ENCODE data around the gene STOML2. TPM values are rescaled to one million over a fixed set of nuclear protein-coding genes. Genes with fewer than 3 reads are reported as not detected.

The STOML2 gene
- polyA plus RNA-seq, 1 donor (not counting 4 experiments of a cell fraction or from before 2014, with no cell fraction given), result 149 TPM

DNA sequence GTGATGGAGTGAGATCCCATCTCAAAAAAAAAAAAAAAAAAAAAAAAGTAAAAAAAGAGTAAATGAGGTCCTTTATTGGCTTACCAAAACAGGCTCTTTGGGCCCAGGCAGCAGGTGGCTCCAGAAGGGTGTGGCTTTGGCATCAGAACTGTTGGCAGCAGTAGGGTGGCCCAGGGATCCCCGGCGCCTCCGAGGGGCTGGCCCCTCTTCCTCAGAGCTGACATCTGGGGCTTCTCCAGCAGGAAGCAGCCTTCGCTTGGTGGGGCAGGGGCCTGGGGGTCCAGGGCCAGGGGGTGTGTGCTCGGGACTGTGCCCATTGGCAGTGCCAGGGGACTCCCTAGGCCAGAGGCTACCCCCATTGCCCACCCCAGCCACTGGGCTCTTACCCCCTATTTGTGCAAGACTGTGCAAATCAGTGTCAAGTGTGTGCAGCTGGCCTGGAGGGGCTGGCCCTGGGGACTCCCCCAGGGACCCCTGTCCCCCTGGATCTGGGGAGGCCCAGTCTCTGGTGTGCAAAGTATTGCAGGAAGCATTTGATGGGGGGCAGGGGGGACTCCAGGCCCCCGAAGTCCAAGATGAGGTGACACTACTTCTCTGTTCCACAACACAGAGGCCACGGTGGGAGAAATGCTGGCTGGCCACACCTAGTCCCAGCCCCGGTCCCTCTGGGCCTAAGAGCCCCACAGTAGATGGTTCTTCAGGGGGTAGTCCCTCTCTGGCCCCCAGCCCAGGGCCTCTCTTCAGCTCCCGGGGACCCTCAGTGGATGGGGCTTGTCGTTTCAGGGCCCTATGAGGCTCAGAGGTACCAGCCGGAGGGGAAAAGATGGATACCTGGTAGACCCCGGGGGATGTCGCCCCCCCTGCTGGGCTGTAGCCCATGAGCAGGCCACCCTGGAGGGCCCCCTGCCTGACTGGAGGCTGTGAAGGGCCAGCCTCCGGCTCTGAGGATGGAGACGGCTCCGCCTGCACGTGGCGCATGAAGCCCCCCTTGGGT is 4.7 kb upstream of the STOML2 start:
- TF ChIP-seq EZH2 (IDR thresholded peaks at IDR 0.05; ENCODE audit: low read length), result no peak
- TF ChIP-seq, protein P1, sequence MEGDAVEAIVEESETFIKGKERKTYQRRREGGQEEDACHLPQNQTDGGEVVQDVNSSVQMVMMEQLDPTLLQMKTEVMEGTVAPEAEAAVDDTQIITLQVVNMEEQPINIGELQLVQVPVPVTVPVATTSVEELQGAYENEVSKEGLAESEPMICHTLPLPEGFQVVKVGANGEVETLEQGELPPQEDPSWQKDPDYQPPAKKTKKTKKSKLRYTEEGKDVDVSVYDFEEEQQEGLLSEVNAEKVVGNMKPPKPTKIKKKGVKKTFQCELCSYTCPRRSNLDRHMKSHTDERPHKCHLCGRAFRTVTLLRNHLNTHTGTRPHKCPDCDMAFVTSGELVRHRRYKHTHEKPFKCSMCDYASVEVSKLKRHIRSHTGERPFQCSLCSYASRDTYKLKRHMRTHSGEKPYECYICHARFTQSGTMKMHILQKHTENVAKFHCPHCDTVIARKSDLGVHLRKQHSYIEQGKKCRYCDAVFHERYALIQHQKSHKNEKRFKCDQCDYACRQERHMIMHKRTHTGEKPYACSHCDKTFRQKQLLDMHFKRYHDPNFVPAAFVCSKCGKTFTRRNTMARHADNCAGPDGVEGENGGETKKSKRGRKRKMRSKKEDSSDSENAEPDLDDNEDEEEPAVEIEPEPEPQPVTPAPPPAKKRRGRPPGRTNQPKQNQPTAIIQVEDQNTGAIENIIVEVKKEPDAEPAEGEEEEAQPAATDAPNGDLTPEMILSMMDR (optimal IDR thresholded peaks at IDR 0.05 in 1 of 3, IDR thresholded peaks at IDR 0.05 in 1 of 3, conservative IDR thresholded peaks at IDR 0.05 in 1 of 3; ENCODE audit: extremely low read depth in 1 of 3, insufficient read depth in 2 of 3, low read length in 3 of 3), result no peak
- no peak overlapping the region for H3K4me3 ChIP-seq (ENCODE audit: control insufficient read depth in 2 of 3, extremely low read depth in 1 of 3, insufficient read depth in 2 of 3, low read depth in 1 of 3, low read length in 3 of 3)
- peaks cover 27% of the 10 kb centered on the region for H3K4me1 ChIP-seq (ENCODE audit: control insufficient read depth, extremely low read depth, insufficient read depth, low read length)
- H3K4me2 ChIP-seq (ENCODE audit: control insufficient read depth, extremely low read depth, insufficient read depth, low read depth, low read length), result no peak overlapping the region
- dilution Hi-C loops (cut with MboI; ENCODE audit: extremely low pct_ligation_motif_present, low sequenced_read_pairs), result no loop called here
- H4K20me1 ChIP-seq (ENCODE audit: control insufficient read depth, extremely low read depth, insufficient read depth, low read length), result peaks cover 13% of the 10 kb centered on the region
- no peaks in the 10 kb centered on the region for H3K9me1 ChIP-seq (ENCODE audit: control insufficient read depth, extremely low read depth, insufficient read depth, low read length)
- H3K27ac ChIP-seq (ENCODE audit: control insufficient read depth, insufficient read depth, low read length), result no peak overlapping the region
- no peak overlapping the region for H3K9ac ChIP-seq (ENCODE audit: control insufficient read depth, extremely low read depth, insufficient read depth, low read length)
- H3K36me3 ChIP-seq (ENCODE audit: control insufficient read depth in 2 of 2, extremely low read depth in 1 of 2, insufficient read depth in 2 of 2, low read length in 2 of 2), result peaks cover 37% of the 10 kb centered on the region in 2 experiments
- H3K27me3 ChIP-seq (ENCODE audit: control insufficient read depth, extremely low read depth, insufficient read depth, low read length), result no peaks in the 10 kb centered on the region
- H2AFZ ChIP-seq (ENCODE audit: control insufficient read depth, low read length), result no peak overlapping the region
- peaks cover 39% of the 10 kb centered on the region for H3K79me2 ChIP-seq (ENCODE audit: control insufficient read depth, insufficient read depth, low read length)
- FAIRE-seq (no peak), DNase-seq (ENCODE audit: low read depth, low spot score) (no peak)
- H3K9me3 ChIP-seq (ENCODE audit: control insufficient read depth, low read depth, low read length), result no peaks in the 10 kb centered on the region

GRCh38 chr9:35106343-35106730 is 3.4 kb upstream of the STOML2 start:
- Histone ChIP-seq H3K4me1 (ENCODE audit: control insufficient read depth, extremely low read depth, insufficient read depth, low read length) (peaks cover 28% of the 10 kb centered on the region), H3K79me2 (ENCODE audit: control insufficient read depth, insufficient read depth, low read length) (peaks cover 47% of the 10 kb centered on the region), H3K27ac (ENCODE audit: control insufficient read depth, insufficient read depth, low read length) (no peak overlapping the region), H3K9me1 (ENCODE audit: control insufficient read depth, extremely low read depth, insufficient read depth, low read length) (no peaks in the 10 kb centered on the region), H3K9ac (ENCODE audit: control insufficient read depth, extremely low read depth, insufficient read depth, low read length) (no peak overlapping the region), H4K20me1 (ENCODE audit: control insufficient read depth, extremely low read depth, insufficient read depth, low read length) (peaks cover 13% of the 10 kb centered on the region), H2AFZ (ENCODE audit: control insufficient read depth, low read length) (no peak overlapping the region), H3K36me3 (ENCODE audit: control insufficient read depth in 2 of 2, extremely low read depth in 1 of 2, insufficient read depth in 2 of 2, low read length in 2 of 2) (peaks cover 39 to 44% of the 10 kb centered on the region in 2 experiments), H3K4me2 (ENCODE audit: control insufficient read depth, extremely low read depth, insufficient read depth, low read depth, low read length) (no peak overlapping the region), H3K9me3 (ENCODE audit: control insufficient read depth, low read depth, low read length) (no peaks in the 10 kb centered on the region), H3K4me3 (ENCODE audit: control insufficient read depth in 2 of 3, extremely low read depth in 1 of 3, insufficient read depth in 2 of 3, low read depth in 1 of 3, low read length in 3 of 3) (no peak overlapping the region), H3K27me3 (ENCODE audit: control insufficient read depth, extremely low read depth, insufficient read depth, low read length) (no peaks in the 10 kb centered on the region)
- TF ChIP-seq, protein P1 (optimal IDR thresholded peaks at IDR 0.05 in 1 of 3, IDR thresholded peaks at IDR 0.05 in 1 of 3, conservative IDR thresholded peaks at IDR 0.05 in 1 of 3; ENCODE audit: extremely low read depth in 1 of 3, insufficient read depth in 2 of 3, low read length in 3 of 3), result no peak
- no peak for TF ChIP-seq EZH2 (IDR thresholded peaks at IDR 0.05; ENCODE audit: low read length)
- no peak for FAIRE-seq
- no peak for DNase-seq (ENCODE audit: low read depth, low spot score)
- dilution Hi-C loops (cut with MboI; ENCODE audit: extremely low pct_ligation_motif_present, low sequenced_read_pairs), result no loop called here
